NCI-H526 treated with DMSO at 0.1 percent for 48 hours (cell line): ENCODE measurements around the gene CDC14A.
"Not testable (repeated sequence)": the region's sequence is repeated elsewhere in the genome, so short reads cannot be mapped to it uniquely, and the experiment has no call there.

Source experiments
- DNase-seq: peaks from one replicate; lab custom pipeline; 2025; lab: John Stamatoyannopoulos, UW

Gene CDC14A

DNA sequence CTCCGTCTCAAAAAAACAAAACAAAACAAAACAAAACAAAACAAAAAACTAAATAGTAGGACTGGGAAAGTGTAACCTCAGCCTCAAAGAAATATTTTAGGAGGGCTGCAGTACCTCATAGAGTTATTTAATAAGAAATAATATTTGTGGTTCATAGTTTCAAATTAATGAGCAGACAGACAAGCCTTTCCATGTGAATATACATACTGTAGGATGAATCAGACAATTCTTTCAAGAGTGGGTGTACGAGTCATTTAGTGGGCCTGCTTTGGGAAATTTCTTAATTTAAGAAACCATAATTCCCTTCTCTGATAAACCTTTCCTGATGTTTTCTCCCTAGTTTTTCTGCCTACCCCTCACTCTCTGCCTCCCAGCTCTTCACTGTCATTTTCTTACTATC, 52.5 kb downstream of the CDC14A start:
- DNase-seq, result no peak

DNA sequence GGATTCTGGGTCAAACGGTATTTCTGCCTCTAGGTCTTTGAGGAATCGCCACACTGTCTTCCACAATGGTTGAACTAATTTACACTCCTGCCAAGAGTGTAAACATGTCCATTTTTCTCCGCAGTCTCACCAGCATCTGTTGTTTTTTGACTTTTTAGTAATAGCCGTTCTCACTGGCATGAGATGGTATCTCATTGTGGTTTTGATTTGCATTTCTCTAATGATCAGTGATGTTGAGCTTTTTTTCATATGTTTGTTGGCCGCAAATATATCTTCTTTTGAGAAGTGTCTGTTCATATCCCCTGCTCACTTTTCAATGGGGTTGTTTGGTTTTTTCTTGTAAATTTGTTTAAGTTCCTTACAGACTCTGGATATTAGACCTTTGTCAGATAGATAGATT, 53.6 kb downstream of the CDC14A start:
- DNase-seq, result peak; percentile 43

DNA sequence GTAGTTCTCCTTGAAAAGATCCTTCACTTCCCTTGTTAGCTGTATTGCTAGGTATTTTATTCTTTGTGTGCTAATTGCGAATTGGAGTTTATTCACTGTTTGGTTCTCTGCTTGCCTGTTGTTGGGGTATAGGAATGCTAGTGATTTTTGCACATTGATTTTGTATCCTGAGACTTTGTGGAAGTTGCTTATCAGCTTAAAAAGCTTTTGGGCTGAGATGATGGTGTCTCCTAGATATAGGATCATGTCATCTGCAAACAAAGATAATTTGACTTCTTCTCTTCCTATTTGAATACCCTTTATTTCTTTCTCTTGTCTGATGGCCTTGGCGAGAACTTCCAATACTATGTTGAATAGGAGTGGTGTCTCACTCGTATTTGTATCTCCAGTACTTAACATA, 55.1 kb downstream of the CDC14A start:
- DNase-seq, result not testable (repeated sequence)

DNA sequence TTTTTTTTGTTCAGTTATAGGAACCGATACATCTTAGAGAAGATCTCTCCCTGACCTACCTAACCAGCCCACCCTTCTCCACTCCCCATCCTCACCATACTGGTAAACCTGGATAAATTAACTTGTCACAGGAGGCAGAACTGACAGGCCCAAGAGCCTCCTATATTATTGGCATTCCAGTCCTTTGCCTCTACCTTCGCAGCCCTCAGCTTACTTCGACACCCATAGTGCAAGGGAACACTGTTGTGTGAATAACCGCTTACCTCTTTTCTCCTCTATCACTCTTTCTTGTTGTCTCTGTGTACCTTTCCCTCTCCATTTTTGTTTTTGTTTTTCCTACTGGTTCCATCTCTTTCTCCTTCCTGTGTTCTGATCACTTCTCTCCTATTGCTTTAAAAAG, 58.7 kb downstream of the CDC14A start:
- DNase-seq, result no peak

DNA sequence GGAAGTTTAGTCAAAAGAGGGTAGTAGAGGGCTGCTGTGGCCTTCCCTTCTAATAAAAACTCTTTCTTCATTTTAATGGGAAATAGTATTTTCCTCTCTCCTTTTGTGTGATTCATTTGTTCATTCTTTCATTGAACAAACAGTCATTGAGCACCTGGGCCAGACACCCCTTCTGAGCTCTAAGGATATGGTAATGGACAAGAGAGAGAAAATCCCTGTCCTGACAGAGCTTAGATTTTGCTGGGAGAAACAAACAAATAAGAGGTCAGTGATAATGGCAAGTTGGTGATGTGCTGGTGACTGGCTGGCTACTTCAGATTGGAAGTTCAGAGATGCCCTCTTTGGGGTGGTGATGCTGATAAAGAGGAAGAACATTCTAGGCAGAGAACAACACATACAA, 59.3 kb downstream of the CDC14A start:
- DNase-seq, result no peak

DNA sequence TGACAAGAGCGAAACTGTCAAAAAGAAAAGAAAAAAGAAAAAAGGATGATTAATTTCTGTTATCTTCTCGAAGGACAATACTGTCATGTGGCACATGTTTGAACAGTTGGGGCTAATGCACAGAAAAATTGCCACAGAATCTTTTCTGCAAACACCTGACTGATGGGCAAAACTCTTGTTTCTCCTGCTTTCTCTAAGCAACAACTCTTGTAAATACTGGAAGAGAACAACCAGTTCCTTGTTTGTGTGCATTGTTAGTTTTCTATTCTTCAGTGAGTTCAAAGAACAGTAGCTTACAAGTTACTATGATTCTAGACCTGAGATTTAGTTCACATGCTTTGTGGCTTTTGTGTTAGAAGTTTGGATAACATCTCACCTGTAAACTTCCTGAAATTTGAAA, 60.7 kb downstream of the CDC14A start:
- DNase-seq, result no peak

DNA sequence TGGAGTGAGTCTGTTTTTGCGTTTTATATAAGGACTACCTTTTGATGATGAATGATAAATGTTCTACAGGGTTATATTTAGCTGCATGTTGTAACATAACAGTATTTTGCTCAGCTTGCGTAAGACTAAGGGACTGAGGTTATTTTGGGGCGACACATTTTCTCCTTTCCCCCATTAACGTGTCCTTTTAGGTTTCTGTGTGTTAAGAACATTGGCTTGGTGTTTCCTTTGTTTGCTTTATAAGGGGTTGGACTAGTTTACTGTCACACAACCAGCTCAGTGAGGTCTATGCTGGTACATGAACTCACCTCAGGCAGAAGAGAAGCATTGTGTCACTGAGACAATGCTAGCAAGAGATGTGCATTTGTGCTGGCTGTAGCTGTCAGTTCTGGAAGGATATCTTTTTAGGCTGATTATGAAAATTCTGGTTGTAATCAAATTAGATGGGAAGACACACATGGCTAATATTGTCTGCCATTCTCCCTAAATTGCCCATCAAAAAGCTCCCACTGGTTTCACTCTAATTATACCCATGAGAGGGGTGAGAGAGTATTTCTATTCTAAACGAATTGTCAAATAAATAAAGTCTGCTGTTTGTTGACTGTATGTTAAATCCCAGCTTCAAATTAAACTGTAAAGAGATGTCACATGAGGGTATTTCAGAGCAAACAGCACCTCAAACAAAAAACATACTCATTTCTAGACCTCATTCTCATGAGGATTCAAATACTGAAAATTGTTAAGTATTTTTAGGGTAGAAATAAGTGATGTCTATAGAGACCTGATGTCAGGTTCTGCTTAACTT, 62.6 kb downstream of the CDC14A start:
- no peak for DNase-seq

DNA sequence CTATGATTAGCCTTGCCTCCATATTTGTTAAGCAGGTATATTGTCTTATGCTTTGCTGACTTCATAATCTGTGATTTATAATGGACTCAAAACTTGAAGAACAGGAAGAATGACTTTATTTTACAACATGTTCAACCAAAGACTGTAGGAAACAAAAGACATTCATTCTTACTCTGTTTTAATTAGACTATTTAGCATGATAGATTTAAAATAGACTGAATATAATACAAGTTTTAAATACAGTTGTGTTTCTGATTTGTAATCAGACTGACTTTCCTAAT, 63.1 kb downstream of the CDC14A start:
- no peak for DNase-seq

DNA sequence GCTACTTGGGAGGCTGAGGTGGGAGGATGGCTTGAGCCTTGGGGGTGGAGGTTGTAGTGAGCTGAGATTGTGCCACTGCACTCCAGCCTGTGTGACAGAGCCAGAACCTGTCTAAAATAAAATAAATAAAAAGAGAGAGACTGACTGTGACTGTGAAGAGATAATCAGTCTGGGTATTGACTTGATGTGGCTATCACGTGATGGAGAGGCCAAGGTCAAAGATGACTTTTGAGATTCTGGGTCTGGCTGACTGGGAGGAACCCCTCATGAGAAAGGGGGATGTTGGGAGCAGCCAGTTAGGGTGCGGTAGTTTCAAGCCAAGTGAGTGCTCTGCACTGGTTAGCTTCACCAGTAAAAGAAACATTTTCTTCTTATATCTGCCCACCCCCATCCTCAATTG, 66.8 kb downstream of the CDC14A start:
- DNase-seq, result no peak

DNA sequence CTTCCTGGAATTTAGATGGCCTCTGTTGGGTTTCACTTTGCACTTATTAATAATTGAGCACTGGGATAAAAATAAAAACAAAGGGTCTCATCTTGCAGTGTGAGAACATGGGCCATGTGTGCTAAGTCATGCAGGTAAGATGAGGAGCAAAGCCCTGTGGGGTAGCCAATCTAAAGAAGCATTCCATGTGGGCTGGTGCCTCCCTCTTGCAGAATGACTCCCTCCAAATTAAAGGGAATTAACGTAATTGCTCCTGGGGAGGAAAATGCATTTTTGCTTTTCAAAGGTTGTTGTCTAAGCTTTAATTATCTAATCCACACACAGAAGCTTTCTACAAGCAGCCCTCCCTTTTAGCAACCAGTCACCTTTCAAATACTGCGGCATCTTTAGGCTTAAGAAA, 69.8 kb downstream of the CDC14A start:
- no peak for DNase-seq

DNA sequence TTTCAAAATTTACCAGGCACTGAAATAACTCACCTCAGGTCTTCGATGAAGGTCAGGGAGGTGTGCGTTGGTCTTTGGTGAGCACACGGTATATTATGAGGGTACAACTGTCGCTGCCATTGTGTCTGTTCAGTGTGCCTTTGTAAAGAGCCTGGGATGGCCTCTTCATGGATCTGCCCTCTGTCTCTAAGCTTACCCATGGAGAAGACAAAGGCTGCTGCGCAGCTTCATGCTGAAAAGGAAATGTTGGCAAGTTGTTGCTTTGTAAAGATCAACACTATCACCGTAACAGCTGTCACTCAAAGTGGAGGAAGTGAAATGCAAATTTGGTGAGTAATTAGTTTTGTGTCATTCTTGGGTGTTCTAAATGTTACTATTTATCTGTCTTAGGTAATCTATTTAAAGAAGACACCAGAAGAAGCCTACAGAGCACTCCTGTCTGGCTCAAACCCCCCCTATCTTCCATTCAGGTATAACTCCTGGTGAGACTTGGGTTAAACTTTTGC, 71.6 kb downstream of the CDC14A start:
- no peak for DNase-seq

DNA sequence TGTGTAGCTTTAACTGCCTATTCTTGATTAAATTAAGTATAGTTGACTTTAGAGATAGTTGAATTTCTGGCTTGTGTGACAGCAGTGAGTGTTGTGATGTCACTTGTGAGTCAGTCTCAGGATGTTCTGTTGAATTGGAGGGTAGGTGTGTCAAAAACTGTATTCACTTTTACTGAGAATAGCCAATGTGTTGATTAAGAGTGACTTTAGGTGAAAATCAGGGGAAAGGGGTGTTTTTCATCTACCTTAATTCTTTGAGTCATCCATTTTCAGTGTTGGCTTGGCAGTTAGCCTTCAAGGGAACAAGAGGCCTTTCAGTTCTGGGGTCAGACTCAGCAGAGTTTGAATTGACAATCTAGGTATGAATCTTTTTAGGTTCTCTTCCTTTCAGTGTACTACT, 75.9 kb downstream of the CDC14A start:
- no peak for DNase-seq

DNA sequence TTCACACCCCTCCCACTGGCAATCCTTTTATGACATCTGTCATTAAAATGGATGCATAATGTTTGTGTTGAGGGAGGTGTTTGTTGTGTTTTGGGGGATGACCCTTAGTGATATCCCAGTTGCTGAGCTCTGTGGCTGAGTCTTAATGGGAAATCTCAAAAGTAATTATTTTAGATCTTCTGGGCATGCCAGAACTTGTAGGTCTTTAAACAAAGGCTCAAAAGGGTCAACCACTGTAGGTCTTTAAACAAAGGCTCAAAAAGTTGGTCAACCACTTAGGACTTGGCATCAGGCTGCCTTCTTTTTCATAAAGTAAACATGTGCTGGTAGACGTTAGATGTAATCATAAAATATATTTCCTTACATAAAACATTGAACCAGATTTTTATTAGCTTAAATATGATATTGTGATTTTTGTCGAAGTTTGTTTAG, 78.0 kb downstream of the CDC14A start:
- DNase-seq, result no peak

DNA sequence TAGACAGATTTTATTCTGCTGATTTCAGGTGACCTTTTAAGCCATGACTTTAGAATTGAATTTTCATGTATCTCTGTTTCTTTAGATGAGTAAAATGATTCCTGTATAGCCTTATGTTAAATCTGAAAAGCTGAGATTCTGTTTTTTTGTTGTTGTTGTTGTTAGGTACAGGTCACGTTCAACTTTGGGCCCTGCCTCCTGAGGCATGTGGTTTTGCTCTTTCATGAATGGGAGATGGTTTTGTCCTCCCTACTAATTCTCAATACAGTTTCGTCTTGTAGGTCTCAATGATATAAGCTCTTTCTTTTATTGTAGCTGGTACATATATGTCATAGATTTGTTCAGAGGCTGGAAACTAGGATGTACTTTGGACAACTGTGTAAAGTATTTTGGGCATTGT, 79.6 kb downstream of the CDC14A start:
- DNase-seq, result no peak

DNA sequence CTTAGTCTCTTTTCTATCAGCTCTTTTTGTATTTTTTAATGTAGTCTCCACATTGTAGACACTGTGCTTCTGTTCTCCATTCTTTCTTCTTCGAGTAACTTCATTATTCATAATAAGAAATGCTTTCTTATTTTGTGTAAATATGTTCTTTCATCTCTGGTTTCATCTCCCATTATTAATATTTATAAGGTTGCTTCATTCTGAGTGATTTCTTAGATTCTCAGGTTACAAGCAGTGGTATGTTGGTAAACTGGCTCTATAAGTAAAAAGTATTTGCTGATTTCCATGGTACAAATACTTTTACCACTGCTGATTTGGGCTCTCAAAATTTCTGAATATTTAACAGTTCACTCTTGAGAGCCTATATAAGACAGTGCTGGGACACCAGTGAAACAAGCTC, 81.3 kb downstream of the CDC14A start:
- DNase-seq, result no peak

DNA sequence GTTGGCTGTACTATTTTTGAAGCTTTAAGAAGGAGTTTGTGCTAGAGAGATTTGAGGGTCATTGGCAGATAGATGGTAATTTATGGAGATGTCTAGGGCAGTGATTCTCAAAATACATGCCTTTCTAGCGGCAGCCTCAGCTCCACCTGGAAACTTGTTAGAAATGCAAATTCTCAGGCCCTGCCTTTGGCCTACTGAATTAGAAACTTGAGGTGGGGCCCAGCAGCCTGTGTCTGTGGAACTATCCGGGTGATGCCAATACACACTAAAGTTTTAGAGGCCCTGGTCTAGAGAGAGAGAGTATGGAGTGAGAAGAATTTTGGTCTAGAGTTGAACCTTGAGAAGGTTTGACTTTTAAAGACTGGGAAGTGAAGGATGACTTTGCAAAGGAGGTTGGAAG, 82.5 kb downstream of the CDC14A start:
- DNase-seq, result no peak

DNA sequence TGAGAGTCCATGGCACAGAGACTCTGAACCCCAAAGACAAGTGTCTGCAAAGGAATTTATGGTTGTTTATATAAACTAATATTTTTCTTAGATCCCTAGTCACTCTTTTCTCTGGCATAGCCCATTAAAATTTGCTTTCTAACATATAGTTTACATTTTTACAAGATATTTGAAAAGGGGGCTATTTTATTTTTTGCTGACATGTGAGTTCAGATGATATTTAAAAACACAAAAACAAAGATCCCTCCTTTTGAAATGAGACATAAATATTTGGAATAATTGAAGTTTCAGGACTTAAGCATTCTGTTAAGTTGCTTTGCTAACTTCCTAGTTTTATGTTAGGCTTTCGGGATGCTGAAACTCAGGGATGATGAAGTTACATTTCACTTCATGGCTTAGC, 86.1 kb downstream of the CDC14A start:
- no peak for DNase-seq

DNA sequence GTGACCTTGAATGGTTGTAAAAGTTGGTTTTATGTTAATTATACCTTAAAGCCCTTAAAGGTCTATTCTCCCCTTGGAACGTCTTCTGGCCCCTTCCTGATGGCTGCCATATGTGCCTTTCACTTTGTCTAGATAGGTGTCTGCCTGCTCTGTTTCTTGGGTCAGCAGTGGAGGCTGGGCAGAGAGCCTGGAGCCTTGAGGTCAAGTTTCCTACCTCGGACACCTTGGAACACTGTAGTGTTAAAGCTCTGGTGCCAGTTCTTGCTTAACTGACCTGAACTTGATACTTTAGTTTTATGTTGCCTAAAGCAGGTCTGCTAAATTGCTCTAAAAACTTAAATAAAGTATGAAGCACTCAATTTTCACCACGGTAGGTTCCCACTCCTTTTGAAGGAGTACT, 86.5 kb downstream of the CDC14A start:
- DNase-seq, result no peak

DNA sequence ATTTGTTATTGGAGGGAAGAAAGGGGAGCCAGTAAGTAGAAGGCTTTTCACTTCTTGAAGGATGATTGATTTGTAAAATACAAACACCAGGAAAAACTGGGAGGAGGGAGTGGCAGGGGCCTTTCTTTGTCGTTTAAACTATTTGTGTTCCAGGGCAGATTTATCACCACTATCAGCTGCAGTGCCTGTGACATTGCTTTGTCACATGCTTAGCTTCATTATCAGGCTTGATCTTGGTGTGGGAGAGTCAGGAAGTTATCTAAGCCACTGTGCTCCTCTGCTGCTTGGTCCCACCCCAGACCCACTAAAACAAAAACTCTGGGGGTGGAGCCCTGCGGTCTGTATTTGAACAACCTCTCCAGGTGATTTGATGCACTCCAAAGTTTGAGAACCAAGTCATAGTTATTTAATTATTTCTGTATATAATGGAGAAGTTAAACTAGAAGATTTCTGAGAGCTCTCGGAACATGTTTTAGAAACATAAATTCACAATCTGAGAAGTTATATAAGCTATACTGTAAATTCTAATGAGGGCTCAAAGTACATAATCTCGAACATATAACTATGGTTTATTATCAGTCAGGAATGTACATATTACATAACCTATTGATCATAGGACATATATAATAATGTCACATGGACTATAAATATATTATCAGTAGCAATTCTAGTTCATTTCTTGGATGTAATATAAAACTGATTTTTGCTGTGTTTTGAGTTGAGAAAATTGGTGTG, 87.9 kb downstream of the CDC14A start:
- DNase-seq, result no peak

DNA sequence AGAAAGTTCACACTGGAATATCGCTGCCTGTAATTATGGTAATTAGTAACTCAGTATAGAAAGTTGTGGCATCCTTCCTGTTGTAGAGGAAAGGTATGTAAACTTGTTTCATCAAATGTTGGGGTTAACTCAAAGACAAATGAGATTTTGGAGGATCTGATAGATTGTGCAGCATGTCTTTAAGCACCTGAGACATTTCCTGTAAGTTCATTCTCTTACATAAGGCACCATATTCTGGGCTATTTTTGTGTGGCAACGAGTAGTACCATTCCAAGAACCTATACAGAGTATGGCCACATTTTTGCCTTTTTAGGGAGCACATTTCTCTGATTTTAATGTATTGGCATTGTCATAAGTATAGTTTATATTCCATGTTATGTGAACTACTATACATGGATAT, 88.8 kb downstream of the CDC14A start:
- no peak for DNase-seq

DNA sequence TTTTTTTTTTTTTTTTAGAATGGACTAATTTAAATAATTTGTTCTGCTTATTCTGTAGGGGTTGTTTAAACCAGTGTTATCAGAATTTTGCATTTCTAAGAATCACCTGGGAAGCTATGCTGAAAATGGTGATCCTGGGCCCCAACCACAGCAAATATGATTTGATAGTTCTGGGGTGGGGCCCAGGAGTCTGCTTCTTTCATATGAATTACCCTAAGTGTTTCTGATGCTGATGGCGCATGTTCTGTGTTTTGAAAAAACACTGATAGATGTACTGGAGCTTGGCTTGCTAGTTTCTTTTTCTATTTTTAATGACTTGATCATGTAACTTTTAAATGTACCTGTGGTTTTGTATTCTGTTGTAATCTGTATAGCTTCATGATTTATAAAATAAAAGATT, 89.3 kb downstream of the CDC14A start:
- no peak for DNase-seq

DNA sequence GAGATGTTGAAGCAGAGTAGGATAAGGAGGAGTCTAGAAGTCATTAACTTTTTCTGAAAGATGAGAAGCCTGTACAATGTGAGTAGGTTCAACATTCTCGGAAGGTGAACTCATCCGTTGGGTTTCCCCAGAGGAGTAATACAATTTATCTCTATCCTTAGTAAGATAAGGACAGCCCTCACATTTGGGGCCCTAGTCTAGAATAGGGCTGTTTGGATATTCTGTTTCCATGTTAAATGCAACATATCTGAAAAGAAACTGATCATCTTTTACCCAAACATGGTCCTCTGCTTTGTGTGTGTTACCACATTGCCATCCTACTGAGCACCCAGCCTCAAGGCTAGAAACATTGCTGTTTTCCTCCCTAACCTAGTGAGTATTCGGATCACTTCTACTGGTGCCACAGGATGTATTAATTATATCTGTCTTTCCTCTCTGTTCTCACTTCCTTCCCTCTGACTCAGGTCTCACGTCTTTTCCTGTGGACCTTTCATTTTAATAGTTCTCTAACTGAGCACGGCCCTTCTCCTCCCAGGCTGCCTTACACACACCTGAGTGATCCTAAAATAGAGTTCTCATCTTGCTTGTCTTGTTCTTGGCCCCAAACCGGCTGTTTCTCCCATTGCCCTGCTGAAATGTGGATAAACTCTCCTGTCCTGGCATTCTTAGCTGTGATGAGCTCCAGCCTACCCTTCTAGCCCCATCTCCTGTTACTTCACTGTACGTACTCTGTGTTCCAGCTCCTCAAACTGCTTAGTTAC, 91.7 kb downstream of the CDC14A start:
- DNase-seq, result no peak

DNA sequence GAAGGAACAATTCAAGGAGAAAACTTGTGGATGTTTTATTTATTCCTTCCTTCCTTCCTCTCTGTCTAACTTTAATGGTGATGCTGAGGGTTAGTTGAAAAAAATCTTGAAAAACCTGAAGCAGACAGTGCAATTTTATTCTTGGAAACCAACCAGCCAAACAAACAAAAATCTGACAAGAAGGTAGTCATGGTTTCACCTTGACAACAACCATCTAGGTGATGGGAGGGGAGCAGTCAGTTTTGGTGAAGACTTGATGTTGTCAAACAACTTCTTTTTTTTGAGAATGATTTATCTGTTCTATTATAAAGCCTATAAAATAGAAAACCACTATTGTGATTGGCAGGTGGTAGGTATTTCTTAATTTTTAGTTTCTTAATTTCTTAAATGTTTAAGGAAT, 93.3 kb downstream of the CDC14A start:
- DNase-seq, result no peak
